KOPT-K1 (cell line): ENCODE measurements around the gene GATM.
"Not testable (repeated sequence)": the region's sequence is repeated elsewhere in the genome, so short reads cannot be mapped to it uniquely, and the experiment has no call there.

ENCODE experiments used
- H3K27ac ChIP-seq: fragments of 200-600 bp; sonication (generic); 2 replicates; pipeline ENCODE4 v1.5.1; 2016; ENCODE audit warnings: antibody characterized with exemption, mild to moderate bottlenecking, low read depth, low read length; ENCODE audit not compliant: poor library complexity, severe bottlenecking
- H3K36me3 ChIP-seq: fragments of 200-600 bp; sonication (generic); 2 replicates; pipeline ENCODE4 v1.5.1; 2017; ENCODE audit warnings: antibody characterized with exemption, mild to moderate bottlenecking, low read length, moderate library complexity; ENCODE audit not compliant: insufficient read depth
- H3K9me3 ChIP-seq: fragments of 200-600 bp; sonication (generic); 2 replicates; pipeline ENCODE4 v1.5.1; 2017; ENCODE audit warnings: antibody characterized with exemption, low read length, mild to moderate bottlenecking; ENCODE audit not compliant: insufficient read depth, poor library complexity, severe bottlenecking

GATM gene

DNA sequence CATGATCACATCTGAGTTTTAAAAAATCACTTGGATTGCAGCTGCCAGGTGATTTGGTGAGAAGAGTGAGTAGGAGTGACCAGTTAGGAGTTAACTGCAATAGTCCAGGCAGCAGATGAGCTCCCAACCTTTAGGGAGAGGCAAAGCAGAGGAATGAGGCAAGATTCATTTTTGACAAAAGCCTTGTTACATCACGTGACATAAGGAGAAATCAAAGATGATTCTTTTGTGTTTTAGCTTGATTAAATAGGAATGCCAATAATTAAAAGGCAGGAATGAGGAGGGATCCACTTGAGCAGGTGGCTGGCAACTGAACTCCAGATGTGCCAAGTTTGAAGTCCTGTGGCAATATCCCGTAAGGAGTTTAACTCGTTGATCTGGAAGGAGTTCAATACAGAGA is 2.5 kb downstream of the GATM start:
- Histone ChIP-seq H3K36me3 (no peaks in the 10 kb centered on the region), H3K9me3 (peaks cover 15% of the 10 kb centered on the region), H3K27ac (no peak overlapping the region)

DNA sequence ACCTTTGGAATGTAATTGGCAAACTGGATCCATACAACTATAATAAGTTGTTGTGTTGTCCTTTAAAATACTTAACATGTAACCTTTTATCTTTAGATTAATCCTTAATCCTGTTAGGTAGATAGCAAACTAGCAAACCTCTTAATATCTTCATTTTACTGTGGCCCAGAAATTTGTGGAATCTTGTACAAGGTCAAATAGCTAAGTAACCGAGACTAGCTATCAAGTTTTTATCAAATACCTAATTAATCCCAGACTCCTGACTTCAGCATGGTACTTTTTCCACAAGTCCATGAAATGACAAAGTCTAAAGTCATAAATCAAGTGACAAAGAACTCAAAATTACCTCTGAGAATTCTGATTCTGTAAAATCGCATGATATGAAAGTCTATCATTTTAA is 4.4 kb downstream of the GATM start:
- H3K27ac ChIP-seq, result no peak overlapping the region
- peaks cover 14% of the 10 kb centered on the region for H3K9me3 ChIP-seq
- no peaks in the 10 kb centered on the region for H3K36me3 ChIP-seq

DNA sequence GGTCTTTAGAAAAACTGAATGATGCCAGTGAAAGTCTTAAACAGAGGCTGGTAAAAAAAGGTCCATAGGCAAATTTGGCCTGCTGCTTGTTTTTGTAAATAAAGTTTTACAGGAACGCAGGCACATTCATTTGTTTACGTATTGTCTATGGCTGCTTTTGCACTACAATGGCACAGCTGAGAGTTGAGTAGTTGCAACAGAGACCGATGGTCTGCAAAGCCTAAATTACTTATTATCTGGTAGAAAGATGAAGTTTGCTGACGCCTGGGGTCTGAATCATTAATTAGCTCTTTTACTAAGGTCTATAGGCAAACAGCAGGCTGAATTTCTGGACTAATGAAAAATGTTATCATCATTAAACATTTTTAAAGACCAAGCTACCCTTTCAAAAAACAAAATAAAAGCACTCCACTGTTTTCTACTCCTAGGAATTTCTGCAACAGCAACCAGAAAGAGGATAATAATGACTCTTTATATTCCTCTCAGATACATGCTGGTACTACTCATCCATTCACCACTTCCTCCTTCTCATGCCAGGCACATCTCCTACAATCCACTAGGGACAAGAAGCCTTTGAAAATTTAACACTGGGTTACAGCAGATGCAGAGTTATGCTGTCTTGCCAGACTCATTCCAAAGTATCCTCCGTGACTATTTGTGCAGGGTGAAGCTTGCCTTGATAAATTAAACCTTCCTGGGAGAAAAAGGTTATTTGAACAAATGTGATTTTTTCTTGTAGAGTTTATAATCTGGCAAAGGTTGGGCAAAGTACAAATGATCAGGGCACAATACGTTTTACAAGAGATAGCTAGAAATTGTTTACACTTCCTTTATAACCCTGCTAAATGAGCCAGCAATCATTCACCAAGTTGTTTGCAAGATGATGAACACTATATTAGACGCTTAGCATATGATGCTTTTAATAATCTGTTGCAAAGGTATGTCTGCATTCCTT is 6.0 kb downstream of the GATM start:
- no peak overlapping the region for H3K27ac ChIP-seq

DNA sequence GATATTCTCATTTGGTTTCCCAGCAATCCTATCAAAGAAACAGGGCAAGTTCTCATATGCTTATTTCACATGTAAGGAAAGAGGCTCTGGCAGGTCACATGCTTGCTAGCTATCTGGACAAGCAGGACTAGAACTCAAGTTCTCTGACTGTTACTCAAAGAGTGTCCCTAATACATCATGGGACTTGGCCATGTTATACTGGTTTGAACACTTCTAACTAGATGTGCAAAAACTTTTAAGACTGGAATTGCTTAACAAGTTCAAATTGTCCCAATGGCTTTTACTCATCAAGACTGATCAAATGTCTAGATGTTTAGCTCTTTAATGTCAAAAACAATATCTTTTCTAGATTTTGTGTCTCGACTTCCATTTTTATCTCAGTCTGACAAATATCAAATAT is 6.8 kb downstream of the GATM start:
- no peaks in the 10 kb centered on the region for H3K36me3 ChIP-seq
- H3K27ac ChIP-seq, result no peak overlapping the region
- H3K9me3 ChIP-seq, result no peaks in the 10 kb centered on the region

More for the DNA sequence above, 6.0 kb downstream of the GATM start:
- Histone ChIP-seq H3K9me3 (no peaks in the 10 kb centered on the region), H3K36me3 (no peaks in the 10 kb centered on the region)

DNA sequence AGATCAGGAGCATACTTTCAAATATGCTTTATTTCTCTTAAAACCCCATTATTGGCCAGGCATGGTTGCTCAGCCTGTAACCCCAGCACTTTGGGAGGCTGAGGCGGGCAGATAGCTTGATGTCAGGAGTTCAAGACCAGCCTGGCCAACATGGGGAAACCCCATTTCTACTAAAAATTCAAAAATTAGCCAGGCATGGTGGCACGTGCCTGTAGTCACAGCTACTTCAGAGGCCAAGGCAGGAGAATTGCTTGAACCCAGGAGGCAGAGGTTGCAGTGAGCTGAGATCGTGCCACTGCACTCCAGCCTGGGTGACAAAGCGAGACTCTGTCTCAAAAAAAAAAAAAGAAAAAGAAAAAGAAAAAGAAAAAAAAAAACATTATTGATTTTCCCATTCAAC is 8.3 kb downstream of the GATM start:
- not testable (repeated sequence) for H3K36me3 ChIP-seq, H3K9me3 ChIP-seq, H3K27ac ChIP-seq

DNA sequence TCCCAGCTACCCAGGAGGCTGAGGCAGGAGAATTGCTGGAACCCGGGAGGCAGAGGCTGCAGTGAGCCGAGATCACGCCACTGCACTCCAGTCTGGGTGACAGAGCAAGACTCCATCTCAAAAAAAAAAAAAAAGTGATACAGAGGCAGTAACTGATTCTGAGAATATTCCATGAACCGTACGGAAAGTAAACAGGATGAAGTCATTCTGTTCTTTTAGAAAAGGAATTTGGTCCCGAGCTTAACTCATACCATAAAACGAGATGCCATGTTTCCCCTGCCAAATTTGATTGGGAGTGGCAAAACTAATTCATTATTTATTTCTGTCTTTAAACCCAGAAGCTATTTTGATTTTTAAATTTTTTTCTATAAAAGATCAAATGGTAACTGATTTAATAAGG is 11.1 kb downstream of the GATM start:
- H3K36me3 ChIP-seq, H3K9me3 ChIP-seq, H3K27ac ChIP-seq: not testable (repeated sequence)

DNA sequence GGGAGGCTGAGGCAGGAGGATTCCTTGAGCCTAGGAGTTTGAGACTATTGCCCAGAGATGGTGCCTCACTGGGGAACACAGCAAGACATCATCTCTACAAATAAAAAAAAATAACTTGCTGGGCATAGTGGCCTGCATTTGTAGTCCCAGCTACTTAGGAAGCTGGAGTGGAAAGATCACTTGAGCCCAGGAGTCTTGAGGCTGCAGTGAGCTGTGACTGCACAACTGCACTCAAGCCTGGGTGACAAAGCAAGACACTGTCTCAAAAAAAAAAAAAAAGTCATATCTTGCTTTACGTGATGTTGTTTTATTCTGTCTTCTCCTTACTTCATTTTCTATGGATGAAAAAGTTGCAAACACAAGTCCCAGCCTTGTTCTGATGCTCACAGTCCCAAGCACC is 14.1 kb downstream of the GATM start:
- H3K9me3 ChIP-seq, result no peaks in the 10 kb centered on the region
- H3K36me3 ChIP-seq, result no peaks in the 10 kb centered on the region

DNA sequence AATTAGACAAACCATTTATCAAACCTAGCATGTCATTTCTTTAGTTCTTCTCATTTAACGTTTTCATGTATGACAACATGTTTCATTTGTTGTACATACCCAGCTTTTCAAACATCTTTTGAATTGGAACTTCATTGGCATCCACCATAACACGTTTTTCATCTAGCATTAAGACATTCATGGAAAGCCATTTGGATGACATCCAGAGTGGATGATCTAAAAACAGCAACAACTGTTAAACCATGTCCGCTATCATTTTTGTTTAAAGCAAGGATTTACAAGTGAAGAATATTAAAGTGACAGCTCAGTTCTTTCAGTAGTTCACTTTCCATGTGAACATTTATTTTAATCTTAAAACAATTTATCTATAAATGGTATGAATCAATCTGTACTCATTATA is 14.5 kb downstream of the GATM start:
- Histone ChIP-seq H3K27ac (no peak overlapping the region), H3K9me3 (no peaks in the 10 kb centered on the region)

More for the DNA sequence above, 14.1 kb downstream of the GATM start:
- H3K27ac ChIP-seq, result no peak overlapping the region

DNA sequence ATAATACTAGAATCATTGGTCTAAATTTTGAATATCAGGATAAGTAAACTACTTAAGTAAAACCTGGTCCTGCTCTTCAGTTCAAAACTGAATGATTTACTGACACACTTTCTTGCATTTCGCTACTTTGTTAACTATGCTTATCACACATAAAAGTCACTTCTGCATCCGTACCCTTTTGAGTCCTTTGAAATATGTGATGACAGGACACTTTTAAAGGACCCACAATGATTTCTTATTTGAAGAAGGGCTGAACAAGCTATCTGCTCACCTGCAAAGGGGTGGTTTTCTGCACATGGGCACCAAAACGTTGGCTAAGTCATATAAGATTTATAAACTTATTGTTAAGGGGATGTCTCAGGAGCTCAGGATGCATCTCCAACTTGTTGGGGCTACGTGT is 15.0 kb downstream of the GATM start:
- H3K9me3 ChIP-seq, result no peaks in the 10 kb centered on the region
- no peaks in the 10 kb centered on the region for H3K36me3 ChIP-seq
- no peak overlapping the region for H3K27ac ChIP-seq

More for the DNA sequence above, 14.5 kb downstream of the GATM start:
- H3K36me3 ChIP-seq, result no peaks in the 10 kb centered on the region

DNA sequence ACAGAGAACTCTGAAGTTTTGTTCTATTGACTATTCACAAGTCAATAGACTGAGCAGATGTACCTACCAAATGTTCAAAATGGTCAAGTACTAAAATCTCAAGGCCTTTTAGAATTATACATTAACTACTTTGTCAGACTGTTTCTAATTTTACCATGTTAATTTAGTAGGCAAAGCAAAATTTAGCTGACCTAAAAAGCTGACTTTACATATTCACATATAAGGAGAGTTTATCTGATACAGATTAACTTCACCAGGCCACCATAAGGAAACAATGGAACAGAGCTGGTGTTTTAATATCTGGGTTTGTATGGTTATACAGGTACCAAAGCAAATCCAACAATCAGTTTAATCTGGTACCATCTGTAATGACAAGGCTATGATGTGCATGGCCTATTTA is 15.9 kb downstream of the GATM start:
- H3K27ac ChIP-seq, result no peak overlapping the region
- no peaks in the 10 kb centered on the region for H3K9me3 ChIP-seq
- H3K36me3 ChIP-seq, result no peaks in the 10 kb centered on the region

DNA sequence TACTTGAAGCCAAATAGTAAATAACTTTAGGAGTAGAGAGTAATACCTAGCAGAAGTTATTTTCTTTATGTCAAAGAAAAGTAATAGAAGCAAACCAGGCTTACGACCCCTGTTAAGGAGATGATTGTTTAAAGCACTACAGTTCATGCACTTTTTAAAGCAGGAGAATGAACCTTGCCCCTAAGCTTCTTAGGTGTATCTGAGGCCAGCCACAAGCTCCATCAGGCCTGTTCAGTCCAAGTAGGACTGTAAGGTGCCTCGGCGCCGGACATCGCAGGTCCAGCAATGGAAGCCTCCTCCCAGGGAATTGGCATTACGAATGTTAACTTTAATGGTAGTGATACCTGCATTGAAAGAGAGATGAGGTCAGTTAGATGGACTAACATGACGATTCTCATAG is 16.5 kb downstream of the GATM start:
- H3K27ac ChIP-seq, result no peak overlapping the region
- H3K36me3 ChIP-seq, result no peaks in the 10 kb centered on the region
- no peaks in the 10 kb centered on the region for H3K9me3 ChIP-seq

DNA sequence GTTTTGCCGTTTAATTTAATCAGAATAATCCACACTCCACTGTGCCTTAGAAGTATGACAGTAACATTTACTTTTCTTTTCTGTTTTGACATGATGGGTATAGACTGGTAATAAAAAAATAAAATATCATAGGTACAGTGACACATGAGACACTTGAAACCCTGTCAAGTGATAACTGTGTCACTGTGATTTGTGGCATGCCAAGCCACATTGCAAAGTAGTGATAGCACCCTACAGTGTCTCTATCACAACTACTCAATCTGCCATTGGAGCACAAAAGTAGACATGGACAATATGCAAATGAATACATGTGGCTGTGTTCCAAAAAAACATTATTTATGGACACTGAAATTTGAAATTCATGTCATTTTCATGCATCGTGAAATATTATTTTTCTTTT is 22.5 kb downstream of the GATM start:
- no peak overlapping the region for H3K27ac ChIP-seq
- no peaks in the 10 kb centered on the region for H3K9me3 ChIP-seq
- H3K36me3 ChIP-seq, result no peaks in the 10 kb centered on the region

DNA sequence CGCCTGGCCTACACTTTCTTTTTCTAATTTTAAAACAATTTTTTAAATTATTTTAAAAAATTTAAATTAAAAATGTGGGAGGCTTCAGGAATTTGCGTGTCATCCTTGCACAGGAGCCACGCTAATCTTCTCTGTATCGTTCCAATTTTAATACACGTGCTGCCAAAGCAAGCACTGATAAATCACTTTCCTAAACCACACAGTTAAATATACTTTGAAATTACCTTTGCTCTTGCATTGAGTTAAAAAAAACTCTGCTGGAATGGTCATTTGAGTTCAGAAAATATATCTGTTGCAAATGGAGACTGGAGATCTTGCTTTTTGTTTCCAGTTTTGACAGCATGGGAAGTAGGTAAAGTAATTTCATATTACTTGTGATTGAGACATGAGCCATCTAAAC is 23.6 kb downstream of the GATM start:
- no peaks in the 10 kb centered on the region for H3K36me3 ChIP-seq
- H3K9me3 ChIP-seq, result no peaks in the 10 kb centered on the region

DNA sequence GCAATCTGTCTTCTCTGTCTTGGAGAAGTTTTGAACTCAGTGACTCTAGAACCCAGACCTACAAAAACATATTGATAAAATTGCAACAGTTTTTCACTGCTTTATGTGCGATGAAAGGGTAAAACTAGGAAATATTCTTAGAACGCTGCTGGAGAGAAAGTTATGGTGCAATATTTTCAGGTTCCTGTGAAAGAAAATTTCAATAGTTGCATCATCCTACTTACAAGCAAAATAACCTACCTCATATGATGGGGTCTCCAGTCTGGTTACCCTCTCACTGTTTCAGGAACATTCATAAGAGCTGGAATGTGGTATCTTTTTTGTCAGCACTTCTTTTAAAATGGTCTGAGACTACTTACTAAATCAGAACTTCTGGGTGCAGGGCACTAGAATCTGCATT is 27.1 kb downstream of the GATM start:
- H3K9me3 ChIP-seq, result no peaks in the 10 kb centered on the region
- no peak overlapping the region for H3K27ac ChIP-seq
- no peaks in the 10 kb centered on the region for H3K36me3 ChIP-seq

More for the DNA sequence above, 23.6 kb downstream of the GATM start:
- no peak overlapping the region for H3K27ac ChIP-seq

DNA sequence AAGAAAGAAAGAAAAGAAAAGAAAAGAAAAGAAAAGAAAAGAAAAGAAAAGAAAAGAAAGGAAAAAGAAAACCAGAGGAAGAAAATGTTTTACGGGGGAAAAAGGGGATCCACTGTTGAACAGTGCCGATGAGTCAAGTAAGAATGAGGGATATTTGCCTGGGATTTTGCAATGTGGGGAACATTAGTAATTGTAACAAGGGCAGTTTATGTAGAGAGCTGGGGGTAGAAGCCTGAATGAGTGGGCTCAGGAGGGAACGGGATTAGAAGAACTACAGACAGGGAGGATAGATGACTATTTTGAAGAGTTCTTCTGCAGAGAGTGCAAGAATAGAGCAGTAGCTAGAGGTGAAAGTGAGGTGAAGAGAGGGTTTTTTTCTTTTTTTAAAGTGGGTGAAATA is 28.7 kb downstream of the GATM start:
- Histone ChIP-seq H3K36me3 (no peaks in the 10 kb centered on the region), H3K9me3 (no peaks in the 10 kb centered on the region), H3K27ac (no peak overlapping the region)

DNA sequence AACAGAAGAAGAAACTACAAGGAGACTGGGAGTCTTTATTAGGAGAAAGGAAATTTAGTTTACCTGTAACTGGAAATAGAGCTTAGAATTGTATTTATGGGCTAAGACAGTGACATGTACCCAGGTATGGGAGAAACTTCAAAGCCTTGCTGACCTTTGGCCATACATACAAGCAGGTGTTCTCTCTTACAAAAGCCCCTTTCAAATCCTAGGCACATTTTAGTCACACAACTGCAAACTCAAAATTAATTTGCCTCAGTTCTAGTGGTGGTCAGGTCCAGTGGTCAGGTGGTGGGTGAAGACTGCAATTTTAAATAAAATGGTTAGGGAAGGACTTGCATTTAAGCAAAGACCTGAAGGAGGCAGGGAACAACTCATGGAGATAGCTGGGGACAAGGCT is 30.4 kb downstream of the GATM start:
- Histone ChIP-seq H3K9me3 (no peaks in the 10 kb centered on the region), H3K27ac (no peak overlapping the region), H3K36me3 (no peaks in the 10 kb centered on the region)
